HCT116 (cell line): ENCODE results near the gene CLTRN. TPM values are rescaled to one million over a fixed set of nuclear protein-coding genes. Genes with fewer than 3 reads are reported as not detected.

Source experiments
- ATAC-seq: fragments of 200-7000 bp; cut with Tn5 transposase; 2 replicates; pipeline ENCODE4 v1.9.1; 2020; ENCODE audit warnings: mild to moderate bottlenecking, moderate library complexity
- BruUV-seq: library from RNA; stranded (reverse); fragments of 400-500 nt; replicated peaks from 2 replicates; lab custom pipeline; 2021; lab: Mats Ljungman, UMichigan
- CTCF ChIA-PET: fragments of 300-600 bp; sonication (Branson Sonifier 250); formaldehyde crosslinking; loops from one replicate; lab custom pipeline; 2021; ENCODE audit warnings: antibody characterized with exemption; lab: Charles Lee
- POLR2A ChIA-PET: fragments of 300-600, 350-600 bp; sonication (Branson Sonifier 250); formaldehyde crosslinking; loops from one replicate; lab custom pipeline; 2021; ENCODE audit warnings: antibody characterized with exemption; lab: Charles Lee
- RAD21 ChIA-PET, 2 experiments: fragments of 300-600 bp; sonication (Branson Sonifier 250); formaldehyde crosslinking; loops; one replicate each; lab custom pipeline; 2023; ENCODE audit warnings: low total read pairs in 2 of 2; ENCODE audit not compliant: uncharacterized antibody in 2 of 2, unreplicated experiment in 2 of 2, low non-redundant PET in 1 of 2; lab: Charles Lee
- DNase-seq: peaks from one replicate; pipeline ENCODE4 v3.0.0-alpha.2; 2010; ENCODE audit warnings: low read depth, low spot score
- H2AFZ ChIP-seq: fragments of 200-600 bp; shearing (Covaris generic), sonication (generic); 2 replicates; pipeline ENCODE4 v1.6.1; 2017; ENCODE audit warnings: low read depth, mixed run types, mixed read lengths, antibody characterized with exemption, low read length; ENCODE audit not compliant: poor library complexity, severe bottlenecking
- H3K27ac ChIP-seq: 2 replicates; pipeline ENCODE4 v1.5.1; 2012; ENCODE audit warnings: low read depth, low read length
- H3K27me3 ChIP-seq: fragments of 200-600 bp; sonication (generic); 2 replicates; pipeline ENCODE4 v1.6.1; 2016; ENCODE audit warnings: mixed run types, low read length, mixed read lengths; ENCODE audit not compliant: insufficient read depth
- H3K36me3 ChIP-seq, 2 experiments: fragments of 200-500 bp in 1 of 2; fragments of 200-600 bp in 1 of 2; sonication (Bioruptor generic) in 1 of 2; sonication (generic) in 1 of 2; 2 replicates each; pipeline versions ENCODE4 v1.5.1 to v1.6.1; 2014 to 2016; ENCODE audit warnings: low read length in 2 of 2, inconsistent platforms in 1 of 2, mixed read lengths in 1 of 2, mixed run types in 1 of 2; ENCODE audit not compliant: insufficient read depth in 2 of 2, control insufficient read depth in 1 of 2
- H3K4me1 ChIP-seq, 2 experiments: fragments of 200-600 bp in 1 of 2; sonication (generic) in 1 of 2; 2 replicates each; pipeline versions ENCODE4 v1.5.1 to v1.6.1; 2012 to 2017; ENCODE audit warnings: low read length in 2 of 2, inconsistent platforms in 1 of 2, mild to moderate bottlenecking in 1 of 2, mixed read lengths in 1 of 2, mixed run types in 1 of 2, moderate library complexity in 1 of 2; ENCODE audit not compliant: insufficient read depth in 2 of 2, control insufficient read depth in 1 of 2
- H3K4me2 ChIP-seq: fragments of 200-600 bp; sonication (generic); 2 replicates; pipeline ENCODE4 v1.6.1; 2017; ENCODE audit warnings: mixed run types, low read length, mixed read lengths
- H3K4me3 ChIP-seq, 2 experiments: fragments of 200-600 bp in 1 of 2; sonication (generic) in 1 of 2; replicated peaks in 1 of 2; 2 replicates each; pipeline ENCODE4 v1.5.1; 2011 to 2016; ENCODE audit warnings: low read length in 2 of 2, control low read depth in 1 of 2, low read depth in 1 of 2, mild to moderate bottlenecking in 1 of 2, mixed read lengths in 1 of 2, mixed run types in 1 of 2
- H3K79me2 ChIP-seq: fragments of 200-600 bp; sonication (generic); 2 replicates; pipeline ENCODE4 v1.6.1; 2017; ENCODE audit warnings: mild to moderate bottlenecking, mixed run types, low read length, moderate library complexity, mixed read lengths; ENCODE audit not compliant: insufficient read depth
- H3K9ac ChIP-seq: fragments of 200-600 bp; sonication (generic); 2 replicates; pipeline ENCODE4 v1.6.1; 2016; ENCODE audit warnings: low read length, mixed read lengths
- H3K9me2 ChIP-seq: fragments of 200-600 bp; sonication (generic), shearing (Covaris generic); 2 replicates; pipeline ENCODE4 v1.6.1; 2017; ENCODE audit warnings: mixed run types, mild to moderate bottlenecking, moderate library complexity; ENCODE audit not compliant: insufficient read depth
- H3K9me3 ChIP-seq, 2 experiments: fragments of 200-500 bp in 1 of 2; fragments of 200-600 bp in 1 of 2; sonication (Bioruptor generic) in 1 of 2; sonication (generic) in 1 of 2; 2 replicates each; pipeline ENCODE4 v1.6.1; 2014 to 2017; ENCODE audit warnings: low read length in 2 of 2, mixed read lengths in 2 of 2, inconsistent platforms in 1 of 2, low read depth in 1 of 2, mild to moderate bottlenecking in 1 of 2, mixed run types in 1 of 2, moderate library complexity in 1 of 2; ENCODE audit not compliant: control insufficient read depth in 1 of 2, insufficient read depth in 1 of 2
- H4K20me1 ChIP-seq: fragments of 200-600 bp; sonication (generic), shearing (Covaris generic); 2 replicates; pipeline ENCODE4 v1.6.1; 2017; ENCODE audit warnings: mixed run types, mild to moderate bottlenecking, moderate library complexity; ENCODE audit not compliant: insufficient read depth
- CBX3 ChIP-seq: IDR thresholded peaks from 2 replicates; pipeline ENCODE4 v1.6.1; 2012; ENCODE audit warnings: low read depth
- CTCF ChIP-seq, 3 experiments: fragments of 200-600 bp in 1 of 3; sonication (generic) in 1 of 3; IDR thresholded peaks in 2 of 3; conservative IDR thresholded peaks in 1 of 3; 2 replicates each; pipeline ENCODE4 v1.5.1; 2012 to 2017; ENCODE audit warnings: low read depth in 2 of 3, low read length in 2 of 3, antibody characterized with exemption in 1 of 3, borderline replicate concordance in 1 of 3, control low read depth in 1 of 3, mild to moderate bottlenecking in 1 of 3, mixed read lengths in 1 of 3, mixed run types in 1 of 3, moderate library complexity in 1 of 3; ENCODE audit not compliant: insufficient read depth in 1 of 3
- EGR1 ChIP-seq: IDR thresholded peaks from 2 replicates; pipeline ENCODE4 v1.6.1; 2012; ENCODE audit warnings: low read depth
- EZH2 ChIP-seq: fragments of 200-600 bp; sonication (generic); IDR thresholded peaks from 2 replicates; pipeline ENCODE4 v1.6.1; 2017; ENCODE audit warnings: antibody characterized with exemption, mixed run types
- EZH2phosphoT487 ChIP-seq: fragments of 200-600 bp; IDR thresholded peaks from 2 replicates; pipeline ENCODE4 v1.6.1; 2018; ENCODE audit warnings: antibody characterized with exemption, borderline replicate concordance
- JUND ChIP-seq: IDR thresholded peaks from 2 replicates; pipeline ENCODE4 v1.6.1; 2012
- POLR2A ChIP-seq: IDR thresholded peaks from 2 replicates; pipeline ENCODE4 v1.7.0; 2011; ENCODE audit warnings: borderline replicate concordance; ENCODE audit not compliant: insufficient read depth, insufficient read length; ENCODE audit errors: extremely low read depth
- YY1 ChIP-seq: IDR thresholded peaks from 2 replicates; pipeline ENCODE4 v1.6.1; 2011; ENCODE audit warnings: low read length, low read depth, moderate library complexity, mild to moderate bottlenecking; ENCODE audit not compliant: insufficient replicate concordance; ENCODE audit errors: extremely low read depth
- ZFX ChIP-seq: fragments of 450-650 bp; IDR thresholded peaks from 2 replicates; pipeline ENCODE4 v1.6.1; 2017
- intact Hi-C: fragments of 100-400 bp; cut with micrococcal nuclease; formaldehyde crosslinking; loops from 2 replicates; pipeline ENCODE4 v1.10.0; 2022
- total RNA-seq: library from RNA; stranded (reverse); gene quantifications from one replicate; pipeline ENCODE4 v1.2.1, GENCODE V29; 2021; ENCODE audit not compliant: unreplicated experiment
- TF ChIP-seq, protein P1 (sequence below): IDR thresholded peaks from 2 replicates; pipeline ENCODE4 v1.6.1; 2012
- TF ChIP-seq, protein P2 (sequence below): IDR thresholded peaks from 2 replicates; pipeline ENCODE4 v1.6.1; 2012; ENCODE audit warnings: low read depth

The CLTRN gene
- total RNA-seq, 1 experiment from 2014 or later, result 0.25 TPM

- TF ChIP-seq, protein P1, sequence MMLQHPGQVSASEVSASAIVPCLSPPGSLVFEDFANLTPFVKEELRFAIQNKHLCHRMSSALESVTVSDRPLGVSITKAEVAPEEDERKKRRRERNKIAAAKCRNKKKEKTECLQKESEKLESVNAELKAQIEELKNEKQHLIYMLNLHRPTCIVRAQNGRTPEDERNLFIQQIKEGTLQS, result no peak
- TF ChIP-seq ZFX (no peak), YY1 (no peak), EGR1 (no peak), JUND (no peak), CBX3 (no peak)
- TF ChIP-seq, protein P2, sequence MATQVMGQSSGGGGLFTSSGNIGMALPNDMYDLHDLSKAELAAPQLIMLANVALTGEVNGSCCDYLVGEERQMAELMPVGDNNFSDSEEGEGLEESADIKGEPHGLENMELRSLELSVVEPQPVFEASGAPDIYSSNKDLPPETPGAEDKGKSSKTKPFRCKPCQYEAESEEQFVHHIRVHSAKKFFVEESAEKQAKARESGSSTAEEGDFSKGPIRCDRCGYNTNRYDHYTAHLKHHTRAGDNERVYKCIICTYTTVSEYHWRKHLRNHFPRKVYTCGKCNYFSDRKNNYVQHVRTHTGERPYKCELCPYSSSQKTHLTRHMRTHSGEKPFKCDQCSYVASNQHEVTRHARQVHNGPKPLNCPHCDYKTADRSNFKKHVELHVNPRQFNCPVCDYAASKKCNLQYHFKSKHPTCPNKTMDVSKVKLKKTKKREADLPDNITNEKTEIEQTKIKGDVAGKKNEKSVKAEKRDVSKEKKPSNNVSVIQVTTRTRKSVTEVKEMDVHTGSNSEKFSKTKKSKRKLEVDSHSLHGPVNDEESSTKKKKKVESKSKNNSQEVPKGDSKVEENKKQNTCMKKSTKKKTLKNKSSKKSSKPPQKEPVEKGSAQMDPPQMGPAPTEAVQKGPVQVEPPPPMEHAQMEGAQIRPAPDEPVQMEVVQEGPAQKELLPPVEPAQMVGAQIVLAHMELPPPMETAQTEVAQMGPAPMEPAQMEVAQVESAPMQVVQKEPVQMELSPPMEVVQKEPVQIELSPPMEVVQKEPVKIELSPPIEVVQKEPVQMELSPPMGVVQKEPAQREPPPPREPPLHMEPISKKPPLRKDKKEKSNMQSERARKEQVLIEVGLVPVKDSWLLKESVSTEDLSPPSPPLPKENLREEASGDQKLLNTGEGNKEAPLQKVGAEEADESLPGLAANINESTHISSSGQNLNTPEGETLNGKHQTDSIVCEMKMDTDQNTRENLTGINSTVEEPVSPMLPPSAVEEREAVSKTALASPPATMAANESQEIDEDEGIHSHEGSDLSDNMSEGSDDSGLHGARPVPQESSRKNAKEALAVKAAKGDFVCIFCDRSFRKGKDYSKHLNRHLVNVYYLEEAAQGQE, result no peak
These were observed 18.1 kb downstream of the CLTRN start (continued) for GRCh38 chrX:15646543-15646942.

DNA sequence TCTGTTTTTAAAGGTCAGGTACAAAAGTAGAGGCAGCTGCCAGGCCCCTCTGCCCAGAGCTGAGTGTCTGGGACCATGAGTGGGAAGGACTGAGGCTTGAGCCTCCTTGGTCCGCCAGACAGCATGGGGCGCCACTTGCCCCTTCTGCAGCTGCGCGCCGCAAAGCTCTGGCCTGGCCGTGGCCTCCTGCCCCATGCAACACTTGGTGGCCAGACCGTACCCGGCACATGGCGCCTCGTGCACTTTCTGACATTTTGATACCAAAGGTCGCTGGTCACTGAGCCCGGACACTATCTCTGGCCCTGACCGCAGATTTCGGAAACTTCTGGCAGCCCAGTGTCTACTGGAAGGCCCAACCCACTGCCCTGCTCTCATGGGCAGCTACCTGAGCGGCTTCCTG, 18.6 kb downstream of the CLTRN start:
- DNase-seq (no peak), ATAC-seq (no peak)
- no peaks in the 10 kb centered on the region for H3K9me3 ChIP-seq
- RAD21 ChIA-PET, result no interaction called here
- no peaks in the 10 kb centered on the region for H4K20me1 ChIP-seq
- no peak overlapping the region for H3K4me3 ChIP-seq
- POLR2A ChIA-PET, result no interaction called here
- H3K9me2 ChIP-seq, result no peaks in the 10 kb centered on the region
- no peak overlapping the region for H3K4me2 ChIP-seq
- TF ChIP-seq EZH2phosphoT487, result no peak
- TF ChIP-seq JUND, result no peak
- TF ChIP-seq EZH2, result no peak
- no peak for TF ChIP-seq CTCF (IDR thresholded peaks at IDR 0.05 in 2 of 3, conservative IDR thresholded peaks at IDR 0.05 in 1 of 3; ENCODE audit: borderline replicate concordance in 1 of 3, insufficient read depth in 1 of 3, low read depth in 2 of 3, low read length in 2 of 3)
- no peak for TF ChIP-seq POLR2A
- H3K9ac ChIP-seq, result no peak overlapping the region
- BruUV-seq, result no TSS peak
- no peak overlapping the region for H3K27ac ChIP-seq
- no peaks in the 10 kb centered on the region for H3K4me1 ChIP-seq
- intact Hi-C loops, result loop anchor here (10.0 kb wide), 1 partner anchor 151 kb away; the partner anchor contains the start of gene PIR
- H3K36me3 ChIP-seq, result no peaks in the 10 kb centered on the region
- H3K27me3 ChIP-seq, result no peaks in the 10 kb centered on the region
- H3K79me2 ChIP-seq, result no peaks in the 10 kb centered on the region
- CTCF ChIA-PET, result no interaction called here
- H2AFZ ChIP-seq, result no peak overlapping the region
